Neuron (in vitro differentiated cells): Measurements from ENCODE around the gene PTPRG.

Source experiments
- H2AFZ ChIP-seq: one replicate; pipeline ENCODE4 v1.6.1; 2013; ENCODE audit warnings: low read depth, mild to moderate bottlenecking, inconsistent platforms, low read length, moderate library complexity
- H3K27me3 ChIP-seq: one replicate; pipeline ENCODE4 v1.6.1; 2013; ENCODE audit warnings: low read length; ENCODE audit not compliant: insufficient read depth
- H3K36me3 ChIP-seq: one replicate; pipeline ENCODE4 v1.6.1; 2013; ENCODE audit warnings: low read length; ENCODE audit not compliant: insufficient read depth
- H3K4me1 ChIP-seq: one replicate; pipeline ENCODE4 v1.6.1; 2013; ENCODE audit warnings: low read length; ENCODE audit not compliant: insufficient read depth
- H3K4me3 ChIP-seq: 2 replicates; pipeline ENCODE4 v1.5.1; 2013; ENCODE audit warnings: mild to moderate bottlenecking, low read length, moderate library complexity
- H3K9me3 ChIP-seq: one replicate; pipeline ENCODE4 v1.6.1; 2013; ENCODE audit warnings: low read length

Gene PTPRG

GRCh38 chr3:62039586-62039985, 478.2 kb downstream of the PTPRG start:
- H2AFZ ChIP-seq = no peak overlapping the region
- H3K4me1 ChIP-seq = peaks cover 8% of the 10 kb centered on the region

GRCh38 chr3:62041681-62042080, 480.3 kb downstream of the PTPRG start:
- Histone ChIP-seq H3K4me1 (peaks cover 8% of the 10 kb centered on the region), H3K36me3 (no peaks in the 10 kb centered on the region), H3K9me3 (no peaks in the 10 kb centered on the region), H3K4me3 (no peak overlapping the region), H2AFZ (no peak overlapping the region), H3K27me3 (no peaks in the 10 kb centered on the region)

More at GRCh38 chr3:62039586-62039985, 478.2 kb downstream of the PTPRG start:
- Histone ChIP-seq H3K4me3 (no peak overlapping the region), H3K27me3 (no peaks in the 10 kb centered on the region), H3K9me3 (no peaks in the 10 kb centered on the region), H3K36me3 (no peaks in the 10 kb centered on the region)

- Histone ChIP-seq H3K4me3 (no peak overlapping the region), H2AFZ (no peak overlapping the region), H3K9me3 (no peaks in the 10 kb centered on the region), H3K4me1 (peaks cover 8% of the 10 kb centered on the region), H3K27me3 (no peaks in the 10 kb centered on the region), H3K36me3 (no peaks in the 10 kb centered on the region)
Observed at GRCh38 chr3:62044874-62045411, 483.6 kb downstream of the PTPRG start.

- Histone ChIP-seq H3K9me3 (no peaks in the 10 kb centered on the region), H3K4me1 (peaks cover 8% of the 10 kb centered on the region), H2AFZ (no peak overlapping the region), H3K4me3 (no peak overlapping the region), H3K27me3 (no peaks in the 10 kb centered on the region), H3K36me3 (no peaks in the 10 kb centered on the region)
Observed at GRCh38 chr3:62046326-62046725, 485.0 kb downstream of the PTPRG start.

- no peaks in the 10 kb centered on the region for H3K4me1 ChIP-seq
- H2AFZ ChIP-seq = no peak overlapping the region
- no peaks in the 10 kb centered on the region for H3K27me3 ChIP-seq
- H3K36me3 ChIP-seq = no peaks in the 10 kb centered on the region
- no peaks in the 10 kb centered on the region for H3K9me3 ChIP-seq
- H3K4me3 ChIP-seq = no peak overlapping the region
Observed at GRCh38 chr3:62048577-62048976, 487.2 kb downstream of the PTPRG start.

- no peaks in the 10 kb centered on the region for H3K36me3 ChIP-seq
- no peak overlapping the region for H3K4me3 ChIP-seq
- no peaks in the 10 kb centered on the region for H3K9me3 ChIP-seq
- no peak overlapping the region for H2AFZ ChIP-seq
- no peaks in the 10 kb centered on the region for H3K4me1 ChIP-seq
- no peaks in the 10 kb centered on the region for H3K27me3 ChIP-seq
Observed at GRCh38 chr3:62049033-62049432, 487.7 kb downstream of the PTPRG start.

GRCh38 chr3:62051506-62051905, 490.1 kb downstream of the PTPRG start:
- Histone ChIP-seq H3K4me1 (no peaks in the 10 kb centered on the region), H3K9me3 (no peaks in the 10 kb centered on the region), H3K4me3 (no peak overlapping the region), H3K36me3 (no peaks in the 10 kb centered on the region), H3K27me3 (no peaks in the 10 kb centered on the region), H2AFZ (no peak overlapping the region)

- no peak overlapping the region for H3K4me3 ChIP-seq
- H3K27me3 ChIP-seq = no peaks in the 10 kb centered on the region
- H3K4me1 ChIP-seq = no peaks in the 10 kb centered on the region
- H2AFZ ChIP-seq = no peak overlapping the region
- H3K9me3 ChIP-seq = no peaks in the 10 kb centered on the region
- no peaks in the 10 kb centered on the region for H3K36me3 ChIP-seq
Observed at GRCh38 chr3:62052331-62052730, 491.0 kb downstream of the PTPRG start.

GRCh38 chr3:62056658-62057057, 495.3 kb downstream of the PTPRG start:
- no peak overlapping the region for H3K4me3 ChIP-seq
- H3K36me3 ChIP-seq = no peaks in the 10 kb centered on the region
- no peaks in the 10 kb centered on the region for H3K4me1 ChIP-seq
- H2AFZ ChIP-seq = no peak overlapping the region
- H3K9me3 ChIP-seq = no peaks in the 10 kb centered on the region
- no peaks in the 10 kb centered on the region for H3K27me3 ChIP-seq

GRCh38 chr3:62057339-62058047, 496.1 kb downstream of the PTPRG start:
- Histone ChIP-seq H3K9me3 (no peaks in the 10 kb centered on the region), H3K4me1 (no peaks in the 10 kb centered on the region), H2AFZ (no peak overlapping the region), H3K27me3 (no peaks in the 10 kb centered on the region), H3K4me3 (no peak overlapping the region), H3K36me3 (no peaks in the 10 kb centered on the region)

- no peak overlapping the region for H3K4me3 ChIP-seq
- no peak overlapping the region for H2AFZ ChIP-seq
- H3K27me3 ChIP-seq = no peaks in the 10 kb centered on the region
- H3K36me3 ChIP-seq = no peaks in the 10 kb centered on the region
- no peaks in the 10 kb centered on the region for H3K4me1 ChIP-seq
- peaks cover 2% of the 10 kb centered on the region for H3K9me3 ChIP-seq
Observed at GRCh38 chr3:62065985-62066693, 504.8 kb downstream of the PTPRG start.

GRCh38 chr3:62068337-62068736, 507.0 kb downstream of the PTPRG start:
- H3K9me3 ChIP-seq = peaks cover 2% of the 10 kb centered on the region
- H3K4me3 ChIP-seq = no peak overlapping the region
- no peak overlapping the region for H2AFZ ChIP-seq
- H3K36me3 ChIP-seq = no peaks in the 10 kb centered on the region
- H3K4me1 ChIP-seq = no peaks in the 10 kb centered on the region
- no peaks in the 10 kb centered on the region for H3K27me3 ChIP-seq

- Histone ChIP-seq H3K4me1 (no peaks in the 10 kb centered on the region), H3K27me3 (no peaks in the 10 kb centered on the region), H3K4me3 (no peak overlapping the region), H3K36me3 (no peaks in the 10 kb centered on the region), H2AFZ (no peak overlapping the region), H3K9me3 (peaks cover 2% of the 10 kb centered on the region)
Observed at GRCh38 chr3:62070891-62071290, 509.5 kb downstream of the PTPRG start.
